Liver (tissue), 9 donors: ENCODE measurements around the gene TOX2. TPM values are rescaled to one million over a fixed set of nuclear protein-coding genes. Genes with fewer than 3 reads are reported as not detected.
A peak's percentile ranks its signal among the peaks of the same experiment; 100 is the strongest.

Experiments used
- DNase-seq: peaks from one replicate; pipeline ENCODE4 v3.0.0-alpha.2; 2017; ENCODE audit warnings: low spot score
- H3K27ac ChIP-seq, 2 donors: one replicate each; pipeline ENCODE4 v1.7.0; 2013; ENCODE audit warnings: inconsistent platforms in 2 of 2, low read length in 2 of 2, control low read depth in 1 of 2, low read depth in 1 of 2, mild to moderate bottlenecking in 1 of 2
- H3K27me3 ChIP-seq, 4 donors: one replicate each; pipeline versions ENCODE4 v1.6.1 to v1.7.0; 2013; ENCODE audit warnings: low read length in 3 of 4, inconsistent platforms in 1 of 4, mild to moderate bottlenecking in 1 of 4, moderate library complexity in 1 of 4; ENCODE audit not compliant: control insufficient read depth in 4 of 4, insufficient read depth in 4 of 4
- H3K36me3 ChIP-seq, 4 donors: one replicate each; pipeline versions ENCODE4 v1.6.1 to v1.7.0; 2013; ENCODE audit warnings: low read length in 3 of 4, mild to moderate bottlenecking in 3 of 4, low read depth in 1 of 4, moderate library complexity in 1 of 4; ENCODE audit not compliant: control insufficient read depth in 4 of 4, insufficient read depth in 3 of 4
- H3K4me1 ChIP-seq, 4 donors: one replicate each; pipeline versions ENCODE4 v1.6.1 to v1.7.0; 2013; ENCODE audit warnings: low read length in 3 of 4, mild to moderate bottlenecking in 3 of 4, moderate library complexity in 1 of 4; ENCODE audit not compliant: control insufficient read depth in 4 of 4, insufficient read depth in 4 of 4
- H3K4me3 ChIP-seq, 3 donors: one replicate each; pipeline versions ENCODE4 v1.6.1 to v1.7.0; 2013; ENCODE audit warnings: low read length in 3 of 3, control low read depth in 1 of 3, low read depth in 1 of 3, mild to moderate bottlenecking in 1 of 3
- H3K9ac ChIP-seq, 2 donors: one replicate each; pipeline ENCODE4 v1.7.0; 2013; ENCODE audit warnings: low read length in 2 of 2, mild to moderate bottlenecking in 2 of 2, moderate library complexity in 2 of 2, control low read depth in 1 of 2, low read depth in 1 of 2
- H3K9me3 ChIP-seq, 4 donors: one replicate each; pipeline versions ENCODE4 v1.6.1 to v1.7.0; 2013; ENCODE audit warnings: low read length in 3 of 4; ENCODE audit not compliant: control insufficient read depth in 4 of 4
- EGR1 ChIP-seq, 2 donors: IDR thresholded peaks; 2 replicates each; pipeline ENCODE4 v1.6.1; 2016 to 2018; ENCODE audit warnings: antibody characterized with exemption in 2 of 2, low read depth in 2 of 2
- FOXA1 ChIP-seq: IDR thresholded peaks from 2 replicates; pipeline ENCODE4 v1.6.1; 2016; ENCODE audit warnings: antibody characterized with exemption
- GABPA ChIP-seq, 2 donors: IDR thresholded peaks in 1 of 2; conservative IDR thresholded peaks in 1 of 2; 2 replicates each; pipeline ENCODE4 v1.6.1; 2016; ENCODE audit warnings: antibody characterized with exemption in 2 of 2, mild to moderate bottlenecking in 1 of 2, moderate library complexity in 1 of 2
- HNF4A ChIP-seq, 2 donors: conservative IDR thresholded peaks; 2 replicates each; pipeline ENCODE4 v1.6.1; 2016; ENCODE audit warnings: antibody characterized with exemption in 2 of 2, mild to moderate bottlenecking in 2 of 2
- HNF4G ChIP-seq: IDR thresholded peaks from 2 replicates; pipeline ENCODE4 v1.6.1; 2016; ENCODE audit warnings: antibody characterized with exemption
- NR2F2 ChIP-seq: IDR thresholded peaks from 2 replicates; pipeline ENCODE4 v1.6.1; 2016; ENCODE audit warnings: antibody characterized with exemption
- RAD21 ChIP-seq, 2 donors: IDR thresholded peaks; 2 replicates each; pipeline ENCODE4 v1.6.1; 2016; ENCODE audit warnings: antibody characterized with exemption in 2 of 2, mild to moderate bottlenecking in 2 of 2
- RXRA ChIP-seq, 2 donors: IDR thresholded peaks; 2 replicates each; pipeline ENCODE4 v1.6.1; 2017 to 2018; ENCODE audit warnings: antibody characterized with exemption in 2 of 2, mild to moderate bottlenecking in 1 of 2
- SP1 ChIP-seq: IDR thresholded peaks from 2 replicates; pipeline ENCODE4 v1.6.1; 2018; ENCODE audit warnings: antibody characterized with exemption, mild to moderate bottlenecking
- WGBS: extraction: QIAGEN DNeasy Blood & Tissue Kit; methylation state at CpG from one replicate; pipeline ENCODE4 v1.1.7; 2013; 5-methylcytosine and 5-hydroxymethylcytosine counted together
- polyA plus RNA-seq, 2 donors: library from polyadenylated mRNA; stranded (reverse) in 1 of 2; unstranded in 1 of 2; fragments of 200-250 nt in 1 of 2; fragments of >200 nt in 1 of 2; fragmentation: Nextera tagmentation in 1 of 2; extraction: Ambion mirVana in 1 of 2; gene quantifications; one replicate each; pipeline versions ENCODE4 v1.2.1 to v1.2.3, GENCODE V29; 2013 to 2015
- total RNA-seq, 2 donors: library from RNA; depleted of rRNA; stranded (reverse); fragments of >200 nt; gene quantifications; one replicate each; pipeline ENCODE4 v1.2.3, GENCODE V29; 2014
- TF ChIP-seq, protein P1 (sequence below): IDR thresholded peaks from 2 replicates; pipeline ENCODE4 v1.6.1; 2016; ENCODE audit warnings: antibody characterized with exemption
- TF ChIP-seq, protein P2 (sequence below): fragments of 150-350 bp; IDR thresholded peaks from 2 replicates; pipeline ENCODE4 v1.5.1; 2017; ENCODE audit warnings: improper control_type of control experiment, low read depth, low read length; ENCODE audit not compliant: missing input control
- TF ChIP-seq, protein P3 (sequence below): IDR thresholded peaks from 2 replicates; pipeline ENCODE4 v1.6.1; 2016; ENCODE audit warnings: antibody characterized with exemption
- TF ChIP-seq, protein P4 (sequence below): IDR thresholded peaks from 2 replicates; pipeline ENCODE4 v1.6.1; 2016; ENCODE audit warnings: antibody characterized with exemption
- donor health status: healthy.
- donor health status: healthy.
- donor health status: healthy.
- donor health status: healthy.
- donor health status: healthy.

TOX2 gene
- total and polyA plus RNA-seq, 4 donors: 0.33 to 2.7 (median 1.4) TPM

DNA sequence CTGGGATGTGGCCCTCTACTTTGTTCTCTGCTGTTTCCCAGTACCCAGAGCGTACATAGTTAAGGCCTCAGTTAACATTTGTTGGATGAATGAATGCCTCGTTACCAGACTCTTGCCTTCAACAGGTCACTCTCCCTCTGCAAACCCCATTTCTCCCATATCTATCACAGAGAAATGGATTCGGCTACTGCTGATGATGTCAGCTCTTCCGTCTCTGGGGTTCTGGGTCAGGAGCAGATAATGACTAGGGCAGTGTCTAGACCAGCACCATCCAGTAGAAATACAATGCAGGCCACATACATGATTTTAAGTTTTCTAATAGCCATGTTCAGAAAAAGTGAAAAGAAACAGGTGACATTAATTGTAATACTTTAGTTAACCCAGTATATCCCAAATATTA, 47.9 kb downstream of the TOX2 start:
- no peaks in the 10 kb centered on the region for H3K36me3 ChIP-seq
- no peaks in the 10 kb centered on the region for H3K9me3 ChIP-seq
- peaks cover 15 to 37% (median 25%) of the 10 kb centered on the region in 4 donors for H3K4me1 ChIP-seq
- no peak overlapping the region for H3K4me3 ChIP-seq
- no peak overlapping the region for H3K9ac ChIP-seq
- WGBS: 91% methylated on average over 4 of the region's 4 CpGs
- no peak for DNase-seq
- H3K27me3 ChIP-seq: no peaks in the 10 kb centered on the region
- TF ChIP-seq, protein P1, sequence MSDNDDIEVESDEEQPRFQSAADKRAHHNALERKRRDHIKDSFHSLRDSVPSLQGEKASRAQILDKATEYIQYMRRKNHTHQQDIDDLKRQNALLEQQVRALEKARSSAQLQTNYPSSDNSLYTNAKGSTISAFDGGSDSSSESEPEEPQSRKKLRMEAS: no peak
- TF ChIP-seq, protein P2, sequence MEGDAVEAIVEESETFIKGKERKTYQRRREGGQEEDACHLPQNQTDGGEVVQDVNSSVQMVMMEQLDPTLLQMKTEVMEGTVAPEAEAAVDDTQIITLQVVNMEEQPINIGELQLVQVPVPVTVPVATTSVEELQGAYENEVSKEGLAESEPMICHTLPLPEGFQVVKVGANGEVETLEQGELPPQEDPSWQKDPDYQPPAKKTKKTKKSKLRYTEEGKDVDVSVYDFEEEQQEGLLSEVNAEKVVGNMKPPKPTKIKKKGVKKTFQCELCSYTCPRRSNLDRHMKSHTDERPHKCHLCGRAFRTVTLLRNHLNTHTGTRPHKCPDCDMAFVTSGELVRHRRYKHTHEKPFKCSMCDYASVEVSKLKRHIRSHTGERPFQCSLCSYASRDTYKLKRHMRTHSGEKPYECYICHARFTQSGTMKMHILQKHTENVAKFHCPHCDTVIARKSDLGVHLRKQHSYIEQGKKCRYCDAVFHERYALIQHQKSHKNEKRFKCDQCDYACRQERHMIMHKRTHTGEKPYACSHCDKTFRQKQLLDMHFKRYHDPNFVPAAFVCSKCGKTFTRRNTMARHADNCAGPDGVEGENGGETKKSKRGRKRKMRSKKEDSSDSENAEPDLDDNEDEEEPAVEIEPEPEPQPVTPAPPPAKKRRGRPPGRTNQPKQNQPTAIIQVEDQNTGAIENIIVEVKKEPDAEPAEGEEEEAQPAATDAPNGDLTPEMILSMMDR: no peak
- TF ChIP-seq, protein P3, sequence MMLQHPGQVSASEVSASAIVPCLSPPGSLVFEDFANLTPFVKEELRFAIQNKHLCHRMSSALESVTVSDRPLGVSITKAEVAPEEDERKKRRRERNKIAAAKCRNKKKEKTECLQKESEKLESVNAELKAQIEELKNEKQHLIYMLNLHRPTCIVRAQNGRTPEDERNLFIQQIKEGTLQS: no peak
- TF ChIP-seq, protein P4, sequence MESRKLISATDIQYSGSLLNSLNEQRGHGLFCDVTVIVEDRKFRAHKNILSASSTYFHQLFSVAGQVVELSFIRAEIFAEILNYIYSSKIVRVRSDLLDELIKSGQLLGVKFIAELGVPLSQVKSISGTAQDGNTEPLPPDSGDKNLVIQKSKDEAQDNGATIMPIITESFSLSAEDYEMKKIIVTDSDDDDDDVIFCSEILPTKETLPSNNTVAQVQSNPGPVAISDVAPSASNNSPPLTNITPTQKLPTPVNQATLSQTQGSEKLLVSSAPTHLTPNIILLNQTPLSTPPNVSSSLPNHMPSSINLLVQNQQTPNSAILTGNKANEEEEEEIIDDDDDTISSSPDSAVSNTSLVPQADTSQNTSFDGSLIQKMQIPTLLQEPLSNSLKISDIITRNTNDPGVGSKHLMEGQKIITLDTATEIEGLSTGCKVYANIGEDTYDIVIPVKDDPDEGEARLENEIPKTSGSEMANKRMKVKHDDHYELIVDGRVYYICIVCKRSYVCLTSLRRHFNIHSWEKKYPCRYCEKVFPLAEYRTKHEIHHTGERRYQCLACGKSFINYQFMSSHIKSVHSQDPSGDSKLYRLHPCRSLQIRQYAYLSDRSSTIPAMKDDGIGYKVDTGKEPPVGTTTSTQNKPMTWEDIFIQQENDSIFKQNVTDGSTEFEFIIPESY: no peak
- TF ChIP-seq GABPA (IDR thresholded peaks at IDR 0.05 in 1 of 2, conservative IDR thresholded peaks at IDR 0.05 in 1 of 2) (no peak), SP1 (no peak), FOXA1 (no peak), EGR1 (IDR thresholded peaks at IDR 0.05; ENCODE audit: low read depth in 2 of 2) (no peak)
- H3K27ac ChIP-seq: no peak overlapping the region

DNA sequence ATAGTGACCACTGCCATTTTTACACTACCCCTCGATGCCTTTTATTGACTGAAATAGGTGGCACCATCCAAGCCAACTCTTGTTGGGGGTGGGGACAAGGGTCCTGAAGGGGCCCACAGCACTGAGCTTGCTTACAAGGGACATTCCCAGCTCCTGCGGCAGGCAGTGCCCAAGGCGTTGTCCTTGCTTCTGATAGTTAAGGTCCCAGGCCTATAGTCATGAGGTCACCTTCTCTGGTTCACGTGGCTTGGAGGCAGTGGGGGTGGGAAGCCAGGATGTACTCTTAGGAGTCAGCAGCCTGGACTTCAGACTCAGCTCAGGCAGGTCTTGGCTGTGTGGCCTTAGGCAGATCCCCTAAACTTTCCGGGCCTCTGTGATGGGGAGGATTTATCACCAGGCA, 48.6 kb downstream of the TOX2 start:
- Histone ChIP-seq H3K36me3 (no peaks in the 10 kb centered on the region), H3K4me3 (no peak overlapping the region), H3K9ac (no peak overlapping the region), H3K4me1 (peaks cover 11 to 31% (median 21%) of the 10 kb centered on the region in 4 donors), H3K9me3 (no peaks in the 10 kb centered on the region), H3K27me3 (no peaks in the 10 kb centered on the region), H3K27ac (no peak overlapping the region)
- DNase-seq: no peak
- WGBS: 46% methylated on average over 5 of the region's 5 CpGs
- TF ChIP-seq RXRA (IDR thresholded peaks at IDR 0.05) (peak; percentile 43 to 47), HNF4G (peak; percentile 59), NR2F2 (no peak), HNF4A (conservative IDR thresholded peaks at IDR 0.05) (peak; percentile 63 to 90), RAD21 (IDR thresholded peaks at IDR 0.05) (peak in 1 of 2 donors; percentile 8), SP1 (peak; percentile 71)
